SK-N-SH treated with all-trans-retinoic acid at 6 μM for 48 hours (cell line): Measurements from ENCODE around the gene RTP1.

Experiments
- ATAC-seq: fragments of 200-7000 bp; cut with Tn5 transposase; 3 replicates; pipeline ENCODE4 v1.9.1; 2020; ENCODE audit warnings: mild to moderate bottlenecking, moderate library complexity
- ARNTL ChIP-seq: fragments of 450-650 bp; formaldehyde crosslinking; IDR thresholded peaks from 2 replicates; pipeline ENCODE4 v1.5.0; 2020; ENCODE audit warnings: low read depth, mild to moderate bottlenecking, moderate library complexity, borderline replicate concordance
- BACH2 ChIP-seq: fragments of 250-450 bp; sonication (Bioruptor Pico); IDR thresholded peaks from 2 replicates; pipeline ENCODE4 v1.9.0; 2021; ENCODE audit warnings: mild to moderate bottlenecking, borderline replicate concordance
- CREB5 ChIP-seq: fragments of 250-450 bp; sonication (Bioruptor Pico); IDR thresholded peaks from 2 replicates; pipeline ENCODE4 v1.5.1; 2020; ENCODE audit warnings: low read depth, mild to moderate bottlenecking, moderate library complexity
- CSRNP3 ChIP-seq: fragments of 250-450 bp; sonication (Bioruptor Pico); IDR thresholded peaks from 2 replicates; pipeline ENCODE4 v1.5.1; 2021; ENCODE audit warnings: mild to moderate bottlenecking, moderate library complexity
- GLIS3 ChIP-seq: fragments of 250-450 bp; sonication (Bioruptor Pico); IDR thresholded peaks from 2 replicates; pipeline ENCODE4 v1.5.0; 2020; ENCODE audit warnings: mild to moderate bottlenecking, moderate library complexity
- ISL1 ChIP-seq: fragments of 250-450 bp; sonication (Bioruptor Pico); IDR thresholded peaks from 2 replicates; pipeline ENCODE4 v2.1.2; 2022; ENCODE audit warnings: mild to moderate bottlenecking, moderate library complexity
- OSR1 ChIP-seq: fragments of 250-450 bp; sonication (Bioruptor Pico); IDR thresholded peaks from 2 replicates; pipeline ENCODE4 v1.8.0; 2022; ENCODE audit warnings: moderate library complexity, mild to moderate bottlenecking, inconsistent platforms
- PATZ1 ChIP-seq: fragments of 250-450 bp; sonication (Bioruptor Pico); IDR thresholded peaks from 2 replicates; pipeline ENCODE4 v1.8.0; 2020; ENCODE audit warnings: mild to moderate bottlenecking, moderate library complexity, borderline replicate concordance
- POU6F1 ChIP-seq: fragments of 250-450 bp; sonication (Bioruptor Pico); IDR thresholded peaks from 2 replicates; pipeline ENCODE4 v1.8.0; 2021; ENCODE audit warnings: low read depth, mild to moderate bottlenecking, moderate library complexity, borderline replicate concordance
- PPARA ChIP-seq: fragments of 250-450 bp; sonication (Bioruptor Pico); IDR thresholded peaks from 2 replicates; pipeline ENCODE4 v1.5.0; 2020; ENCODE audit warnings: mild to moderate bottlenecking, borderline replicate concordance
- RARB ChIP-seq: fragments of 250-450 bp; sonication (Bioruptor Pico); IDR thresholded peaks from 2 replicates; pipeline ENCODE4 v1.8.0; 2021; ENCODE audit warnings: mild to moderate bottlenecking, moderate library complexity
- SNAI2 ChIP-seq: fragments of 250-450 bp; sonication (Bioruptor Pico); IDR thresholded peaks from 2 replicates; pipeline ENCODE4 v1.5.0; 2020; ENCODE audit warnings: mild to moderate bottlenecking, moderate library complexity
- TCF4 ChIP-seq: fragments of 250-450 bp; sonication (Bioruptor Pico); IDR thresholded peaks from 2 replicates; pipeline ENCODE4 v1.8.0; 2021; ENCODE audit warnings: mild to moderate bottlenecking, moderate library complexity, borderline replicate concordance
- TSHZ2 ChIP-seq: fragments of 250-450 bp; sonication (Bioruptor Pico); IDR thresholded peaks from 2 replicates; pipeline ENCODE4 v1.5.0; 2020; ENCODE audit warnings: mild to moderate bottlenecking, moderate library complexity
- ZC3H10 ChIP-seq: fragments of 250-450 bp; sonication (Bioruptor Pico); IDR thresholded peaks from 2 replicates; pipeline ENCODE4 v1.5.1; 2021; ENCODE audit warnings: mild to moderate bottlenecking, moderate library complexity
- ZFP3 ChIP-seq: fragments of 250-450 bp; sonication (Bioruptor Pico); IDR thresholded peaks from 2 replicates; pipeline ENCODE4 v1.5.0; 2020; ENCODE audit warnings: mild to moderate bottlenecking, moderate library complexity
- ZFP30 ChIP-seq: fragments of 450-650 bp; formaldehyde crosslinking; IDR thresholded peaks from 2 replicates; pipeline ENCODE4 v1.5.0; 2022; ENCODE audit warnings: mild to moderate bottlenecking, moderate library complexity
- ZNF565 ChIP-seq: fragments of 450-650 bp; formaldehyde crosslinking; conservative IDR thresholded peaks from 2 replicates; pipeline ENCODE4 v1.5.0; 2020; ENCODE audit warnings: low read depth, mild to moderate bottlenecking, moderate library complexity
- ZNF70 ChIP-seq: fragments of 450-650 bp; formaldehyde crosslinking; IDR thresholded peaks from 2 replicates; pipeline ENCODE4 v1.5.0; 2020; ENCODE audit warnings: mild to moderate bottlenecking, moderate library complexity
- ZNF8 ChIP-seq: fragments of 450-650 bp; formaldehyde crosslinking; IDR thresholded peaks from 2 replicates; pipeline ENCODE4 v1.5.0; 2020; ENCODE audit warnings: mild to moderate bottlenecking, moderate library complexity

The RTP1 gene

GRCh38 chr3:187207062-187207461 is 9.8 kb downstream of the RTP1 start:
- no peak for ATAC-seq

GRCh38 chr3:187207624-187208023 is 10.3 kb downstream of the RTP1 start:
- TF ChIP-seq RARB (CRISPR knock-in tag), result no peak
- TF ChIP-seq ZNF565 (CRISPR knock-in tag), result no peak
- TF ChIP-seq ZFP3 (CRISPR knock-in tag), result no peak
- TF ChIP-seq GLIS3, result no peak
- TF ChIP-seq TCF4 (CRISPR knock-in tag), result no peak
- TF ChIP-seq, all 23 proteins: peak for 0
- no peak for ATAC-seq

More at GRCh38 chr3:187207062-187207461, 9.8 kb downstream of the RTP1 start:
- no peak for TF ChIP-seq POU6F1 (CRISPR knock-in tag)

GRCh38 chr3:187208159-187208558 is 10.9 kb downstream of the RTP1 start:
- TF ChIP-seq SNAI2 (CRISPR knock-in tag) (no peak), ZC3H10 (CRISPR knock-in tag) (no peak), CREB5 (CRISPR knock-in tag) (no peak), ARNTL (CRISPR knock-in tag) (no peak), ZNF70 (CRISPR knock-in tag) (no peak), PATZ1 (CRISPR knock-in tag) (no peak), RARB (CRISPR knock-in tag) (no peak), OSR1 (CRISPR knock-in tag) (no peak), ZFP3 (CRISPR knock-in tag) (no peak), CSRNP3 (CRISPR knock-in tag) (no peak), GLIS3 (no peak), TCF4 (CRISPR knock-in tag) (no peak), ISL1 (CRISPR knock-in tag) (no peak), POU6F1 (CRISPR knock-in tag) (no peak), ZNF565 (CRISPR knock-in tag) (no peak), TSHZ2 (CRISPR knock-in tag) (no peak), PPARA (no peak), ZFP30 (no peak), ZNF8 (CRISPR knock-in tag) (no peak), BACH2 (CRISPR knock-in tag) (no peak)
- no peak for ATAC-seq
